IMR-90 (cell line): ENCODE results near the gene GPC2. TPM values are rescaled to one million over a fixed set of nuclear protein-coding genes. Genes with fewer than 3 reads are reported as not detected.

Source experiments
- ATAC-seq: fragments of 200-7000 bp; cut with Tn5 transposase; 2 replicates; pipeline ENCODE4 v1.9.1; 2020; ENCODE audit warnings: low read depth, mild to moderate bottlenecking, moderate library complexity
- BruUV-seq: library from RNA; stranded (reverse); fragments of 400-500 nt; replicated peaks from 2 replicates; lab custom pipeline; 2021; lab: Mats Ljungman, UMichigan
- CTCF ChIA-PET: fragments of 300-600 bp; formaldehyde crosslinking; extraction: SDS; loops from one replicate; lab custom pipeline; 2021; ENCODE audit warnings: antibody characterized with exemption; lab: Yijun Ruan, JAX
- POLR2A ChIA-PET: fragments of 300-600 bp; sonication (Branson Sonifier 250); formaldehyde crosslinking; loops from one replicate; lab custom pipeline; 2022; ENCODE audit warnings: antibody characterized with exemption; ENCODE audit not compliant: unreplicated experiment; lab: Charles Lee
- DNase-seq: peaks from one replicate; pipeline ENCODE4 v3.0.0; 2013
- H2AFZ ChIP-seq: replicated peaks from 2 replicates; pipeline ENCODE3; 2013; ENCODE audit warnings: low read length, mild to moderate bottlenecking; ENCODE audit not compliant: poor library complexity
- H2AK5ac ChIP-seq: 2 replicates; pipeline ENCODE4 v1.6.1; 2013; ENCODE audit warnings: low read depth, low read length, inconsistent platforms
- H2AK9ac ChIP-seq: replicated peaks from 2 replicates; pipeline ENCODE3; 2013; ENCODE audit warnings: mild to moderate bottlenecking, low read depth, low read length, moderate library complexity; ENCODE audit not compliant: poor library complexity
- H2BK120ac ChIP-seq: 2 replicates; pipeline ENCODE4 v1.6.1; 2013; ENCODE audit warnings: low read depth, low read length, inconsistent platforms
- H2BK15ac ChIP-seq: 3 replicates; pipeline ENCODE4 v1.6.1; 2013; ENCODE audit warnings: low read depth, low read length, inconsistent platforms
- H2BK20ac ChIP-seq: 2 replicates; pipeline ENCODE4 v1.6.1; 2013; ENCODE audit warnings: low read depth, mild to moderate bottlenecking, inconsistent platforms, low read length, moderate library complexity
- H2BK5ac ChIP-seq: 2 replicates; pipeline ENCODE4 v1.6.1; 2013; ENCODE audit warnings: mild to moderate bottlenecking, low read depth, low read length, inconsistent platforms; ENCODE audit not compliant: poor library complexity, severe bottlenecking
- H3K14ac ChIP-seq: replicated peaks from 2 replicates; pipeline ENCODE4 v1.6.1; 2013; ENCODE audit warnings: low read depth, low read length, inconsistent platforms
- H3K18ac ChIP-seq: 2 replicates; pipeline ENCODE4 v1.6.1; 2013; ENCODE audit warnings: low read depth, low read length, control low read depth
- H3K23ac ChIP-seq: 2 replicates; pipeline ENCODE4 v1.6.1; 2013; ENCODE audit warnings: low read depth, low read length, inconsistent platforms
- H3K27ac ChIP-seq: 2 replicates; pipeline ENCODE4 v1.5.1; 2013; ENCODE audit warnings: mild to moderate bottlenecking, control low read depth, low read length; ENCODE audit not compliant: insufficient read depth
- H3K27me3 ChIP-seq: 2 replicates; pipeline ENCODE4 v1.6.1; 2013; ENCODE audit warnings: low read length; ENCODE audit not compliant: control insufficient read depth, insufficient read depth
- H3K36me3 ChIP-seq: 2 replicates; pipeline ENCODE4 v1.6.1; 2013; ENCODE audit warnings: low read length, mixed read lengths; ENCODE audit not compliant: control insufficient read depth, insufficient read depth
- H3K4ac ChIP-seq: 2 replicates; pipeline ENCODE4 v1.6.1; 2013; ENCODE audit warnings: low read depth, low read length, inconsistent platforms
- H3K4me1 ChIP-seq: 2 replicates; pipeline ENCODE4 v1.6.1; 2013; ENCODE audit warnings: low read length, mixed read lengths; ENCODE audit not compliant: control insufficient read depth, insufficient read depth
- H3K4me2 ChIP-seq: 2 replicates; pipeline ENCODE4 v1.6.1; 2013; ENCODE audit warnings: low read depth, mild to moderate bottlenecking, control low read depth, low read length, moderate library complexity
- H3K4me3 ChIP-seq: 2 replicates; pipeline ENCODE4 v1.5.1; 2013; ENCODE audit warnings: low read depth, mild to moderate bottlenecking, control low read depth, low read length, moderate library complexity; ENCODE audit not compliant: insufficient read depth
- H3K56ac ChIP-seq: 2 replicates; pipeline ENCODE4 v1.6.1; 2013; ENCODE audit warnings: low read length, inconsistent platforms; ENCODE audit not compliant: insufficient read depth; ENCODE audit errors: extremely low read depth
- H3K79me1 ChIP-seq, 2 experiments: 2 replicates each; pipeline ENCODE4 v1.6.1; 2013; ENCODE audit warnings: low read length in 2 of 2, inconsistent platforms in 1 of 2, low read depth in 1 of 2
- H3K9ac ChIP-seq: 2 replicates; pipeline ENCODE4 v1.6.1; 2013; ENCODE audit warnings: low read depth, low read length, control low read depth
- H3K9me1 ChIP-seq: 2 replicates; pipeline ENCODE4 v1.6.1; 2013; ENCODE audit warnings: low read length, inconsistent platforms; ENCODE audit not compliant: insufficient read depth
- H3K9me3 ChIP-seq: 2 replicates; pipeline ENCODE4 v1.6.1; 2013; ENCODE audit warnings: low read length; ENCODE audit not compliant: control insufficient read depth, insufficient read depth
- H4K20me1 ChIP-seq: 2 replicates; pipeline ENCODE4 v1.6.1; 2013; ENCODE audit warnings: low read length, inconsistent platforms; ENCODE audit not compliant: insufficient read depth
- H4K5ac ChIP-seq: 2 replicates; pipeline ENCODE4 v1.6.1; 2013; ENCODE audit warnings: mild to moderate bottlenecking, low read depth, low read length, control low read depth
- H4K8ac ChIP-seq, 2 experiments: 2 replicates each; pipeline ENCODE4 v1.6.1; 2013; ENCODE audit warnings: low read depth in 2 of 2, low read length in 2 of 2, control low read depth in 1 of 2, inconsistent platforms in 1 of 2
- H4K91ac ChIP-seq: 2 replicates; pipeline ENCODE4 v1.6.1; 2013; ENCODE audit warnings: low read depth, low read length, inconsistent platforms; ENCODE audit not compliant: insufficient read depth
- BHLHE40 ChIP-seq: fragments of 150-350 bp; IDR thresholded peaks from 2 replicates; pipeline ENCODE4 v1.6.1; 2016; ENCODE audit warnings: mild to moderate bottlenecking, low read depth, low read length
- CEBPB ChIP-seq: IDR thresholded peaks from 2 replicates; pipeline ENCODE4 v1.6.1; 2012; ENCODE audit warnings: low read depth, low read length, improper control_type of control experiment
- CHD1 ChIP-seq: IDR thresholded peaks from 2 replicates; pipeline ENCODE4 v1.6.1; 2012; ENCODE audit warnings: low read depth, low read length, improper control_type of control experiment
- FOS ChIP-seq: fragments of 150-350 bp; IDR thresholded peaks from 2 replicates; pipeline ENCODE4 v1.6.1; 2016; ENCODE audit warnings: low read depth, low read length
- MAFK ChIP-seq: IDR thresholded peaks from 2 replicates; pipeline ENCODE4 v1.6.1; 2012; ENCODE audit warnings: low read depth, low read length, improper control_type of control experiment
- MAZ ChIP-seq: IDR thresholded peaks from 2 replicates; pipeline ENCODE4 v1.6.1; 2012; ENCODE audit warnings: low read depth, mild to moderate bottlenecking, low read length, improper control_type of control experiment, moderate library complexity, borderline replicate concordance
- MXI1 ChIP-seq: IDR thresholded peaks from 2 replicates; pipeline ENCODE4 v1.6.1; 2012; ENCODE audit warnings: low read depth, mild to moderate bottlenecking, low read length, moderate library complexity, borderline replicate concordance
- NFE2L2 ChIP-seq: fragments of 150-350 bp; IDR thresholded peaks from 2 replicates; pipeline ENCODE4 v1.6.1; 2016; ENCODE audit warnings: low read depth, mild to moderate bottlenecking, low read length
- POLR2A ChIP-seq: IDR thresholded peaks from 2 replicates; pipeline ENCODE4 v1.6.1; 2012; ENCODE audit warnings: mild to moderate bottlenecking, low read depth, low read length
- RAD21 ChIP-seq: IDR thresholded peaks from 2 replicates; pipeline ENCODE4 v1.6.1; 2012; ENCODE audit warnings: low read length, improper control_type of control experiment
- RCOR1 ChIP-seq: IDR thresholded peaks from 2 replicates; pipeline ENCODE4 v1.6.1; 2012; ENCODE audit warnings: mild to moderate bottlenecking, low read length, improper control_type of control experiment; ENCODE audit not compliant: insufficient replicate concordance
- RFX5 ChIP-seq: IDR thresholded peaks from 2 replicates; pipeline ENCODE4 v1.8.0; 2012; ENCODE audit warnings: low read depth, mild to moderate bottlenecking, low read length, moderate library complexity
- SMC3 ChIP-seq: fragments of 150-350 bp; IDR thresholded peaks from 2 replicates; pipeline ENCODE4 v1.6.1; 2016; ENCODE audit warnings: low read depth, mild to moderate bottlenecking, antibody characterized with exemption, low read length, moderate library complexity
- WGBS, 2 experiments: methylation state at CpG; one replicate each; pipeline versions ENCODE4 v1.1.5 to v1.1.7; 2013; ENCODE audit warnings: missing lambda C conversion rate in 2 of 2; ENCODE audit not compliant: insufficient read length in 1 of 2; ENCODE audit errors: extremely low coverage in 2 of 2; 5-methylcytosine and 5-hydroxymethylcytosine counted together
- dilution Hi-C: fragments of 300-500 bp; cut with HindIII; formaldehyde crosslinking; loops from one replicate; pipeline ENCODE4 v1.14.3; 2018; ENCODE audit warnings: low sequenced_read_pairs; ENCODE audit not compliant: unreplicated experiment
- in situ Hi-C: fragments of 300-500 bp; cut with MboI; formaldehyde crosslinking; loops from 3 replicates; pipeline ENCODE4 v1.14.3; 2019; ENCODE audit warnings: low sequenced_read_pairs, inconsistent platforms, mixed read lengths
- intact Hi-C: fragments of 100-400 bp; cut with micrococcal nuclease; formaldehyde crosslinking; loops from 2 replicates; pipeline ENCODE4 v1.10.0; 2022
- polyA plus RNA-seq, 3 experiments: library from polyadenylated mRNA; depleted of rRNA; stranded (reverse); fragments of >200 nt; gene quantifications; 2 replicates each; pipeline ENCODE4 v1.2.3, GENCODE V29; 2012; ENCODE audit warnings: low replicate concordance in 1 of 3
- total RNA-seq: library from RNA; depleted of rRNA; stranded (reverse); fragments of >200 nt; gene quantifications from 2 replicates; pipeline ENCODE4 v1.2.3, GENCODE V29; 2012
- TF ChIP-seq, protein P1 (sequence below): conservative IDR thresholded peaks from 2 replicates; pipeline ENCODE4 v1.5.1; 2012; ENCODE audit warnings: mild to moderate bottlenecking, low read depth, low read length, improper control_type of control experiment
- TF ChIP-seq, protein P2 (sequence below): fragments of 150-350 bp; IDR thresholded peaks from 2 replicates; pipeline ENCODE4 v1.6.1; 2016; ENCODE audit warnings: low read depth, mild to moderate bottlenecking, low read length, moderate library complexity, borderline replicate concordance
- TF ChIP-seq, protein P3 (sequence below): fragments of 150-350 bp; IDR thresholded peaks from 2 replicates; pipeline ENCODE4 v1.6.1; 2017; ENCODE audit warnings: mild to moderate bottlenecking, antibody characterized with exemption, low read length, low read depth

The GPC2 gene
- total and polyA plus RNA-seq, 2 of the 4 experiments (the other 2 are of a cell fraction) = 1.8 to 6.0 TPM

DNA sequence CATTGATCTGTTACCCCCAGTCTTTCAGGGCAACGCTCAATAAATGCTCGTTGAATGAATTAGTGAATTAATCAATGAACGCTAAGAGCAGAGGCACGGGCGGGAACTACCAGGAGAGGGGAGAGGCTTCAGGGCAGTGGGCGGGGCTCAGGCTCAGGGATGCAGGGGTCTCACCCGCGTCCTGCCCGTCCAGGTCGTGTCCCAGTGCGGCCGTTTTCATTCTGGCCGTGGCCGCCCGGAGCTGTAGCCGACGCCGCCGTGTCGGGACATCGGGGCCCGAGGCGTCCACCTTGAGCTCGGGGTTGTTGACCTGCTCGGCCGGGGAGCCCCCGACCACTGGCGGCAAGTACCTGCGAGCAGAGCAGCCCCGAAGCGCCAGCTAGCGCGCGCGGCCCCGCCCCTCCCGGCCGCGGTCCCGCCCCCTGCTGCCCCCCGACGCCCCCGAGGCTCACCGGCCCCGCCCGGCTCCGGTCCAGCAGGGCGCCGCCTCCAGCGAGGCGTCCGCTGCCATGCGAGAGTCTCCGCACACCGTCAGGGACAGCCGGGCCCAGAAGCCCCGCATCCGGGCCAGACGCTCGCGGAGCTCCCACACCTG lies 6.0 kb downstream of the GPC2 start:
- no peak overlapping the region for H3K23ac ChIP-seq
- no peak overlapping the region for H3K4me2 ChIP-seq
- ATAC-seq (no peak), DNase-seq (no peak)
- no peak overlapping the region for H3K4ac ChIP-seq
- intact Hi-C loops (no loop called here), dilution Hi-C loops (no loop called here), in situ Hi-C loops (no loop called here)
- no peaks in the 10 kb centered on the region for H3K9me3 ChIP-seq
- peaks cover 8% of the 10 kb centered on the region for H3K4me1 ChIP-seq
- H4K8ac ChIP-seq = no peak overlapping the region
- no peak overlapping the region for H3K14ac ChIP-seq
- no peak overlapping the region for H4K91ac ChIP-seq
- H2BK15ac ChIP-seq = no peak overlapping the region
- no peak overlapping the region for H2BK5ac ChIP-seq
- no peak overlapping the region for H3K27ac ChIP-seq
- H2AK9ac ChIP-seq = no peak overlapping the region
- no peak overlapping the region for H3K4me3 ChIP-seq
- no peak overlapping the region for H3K18ac ChIP-seq
- no peak overlapping the region for H3K56ac ChIP-seq
- peaks cover 6 to 23% of the 10 kb centered on the region in 2 experiments for H3K79me1 ChIP-seq
- CTCF ChIA-PET = no interaction called here
- POLR2A ChIA-PET = no interaction called here
- H3K9ac ChIP-seq = no peak overlapping the region
- no peak overlapping the region for H4K5ac ChIP-seq
- peaks cover 3% of the 10 kb centered on the region; the same call in 1 of the 2 replicates for H3K9me1 ChIP-seq
- TF ChIP-seq CEBPB (no peak), NFE2L2 (no peak), RAD21 (no peak), MXI1 (no peak), MAFK (no peak), SMC3 (no peak), FOS (no peak), POLR2A (no peak), CHD1 (no peak), BHLHE40 (no peak), RCOR1 (no peak), RFX5 (no peak), MAZ (no peak)
- TF ChIP-seq, protein P1, sequence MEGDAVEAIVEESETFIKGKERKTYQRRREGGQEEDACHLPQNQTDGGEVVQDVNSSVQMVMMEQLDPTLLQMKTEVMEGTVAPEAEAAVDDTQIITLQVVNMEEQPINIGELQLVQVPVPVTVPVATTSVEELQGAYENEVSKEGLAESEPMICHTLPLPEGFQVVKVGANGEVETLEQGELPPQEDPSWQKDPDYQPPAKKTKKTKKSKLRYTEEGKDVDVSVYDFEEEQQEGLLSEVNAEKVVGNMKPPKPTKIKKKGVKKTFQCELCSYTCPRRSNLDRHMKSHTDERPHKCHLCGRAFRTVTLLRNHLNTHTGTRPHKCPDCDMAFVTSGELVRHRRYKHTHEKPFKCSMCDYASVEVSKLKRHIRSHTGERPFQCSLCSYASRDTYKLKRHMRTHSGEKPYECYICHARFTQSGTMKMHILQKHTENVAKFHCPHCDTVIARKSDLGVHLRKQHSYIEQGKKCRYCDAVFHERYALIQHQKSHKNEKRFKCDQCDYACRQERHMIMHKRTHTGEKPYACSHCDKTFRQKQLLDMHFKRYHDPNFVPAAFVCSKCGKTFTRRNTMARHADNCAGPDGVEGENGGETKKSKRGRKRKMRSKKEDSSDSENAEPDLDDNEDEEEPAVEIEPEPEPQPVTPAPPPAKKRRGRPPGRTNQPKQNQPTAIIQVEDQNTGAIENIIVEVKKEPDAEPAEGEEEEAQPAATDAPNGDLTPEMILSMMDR = no peak
- TF ChIP-seq, protein P2, sequence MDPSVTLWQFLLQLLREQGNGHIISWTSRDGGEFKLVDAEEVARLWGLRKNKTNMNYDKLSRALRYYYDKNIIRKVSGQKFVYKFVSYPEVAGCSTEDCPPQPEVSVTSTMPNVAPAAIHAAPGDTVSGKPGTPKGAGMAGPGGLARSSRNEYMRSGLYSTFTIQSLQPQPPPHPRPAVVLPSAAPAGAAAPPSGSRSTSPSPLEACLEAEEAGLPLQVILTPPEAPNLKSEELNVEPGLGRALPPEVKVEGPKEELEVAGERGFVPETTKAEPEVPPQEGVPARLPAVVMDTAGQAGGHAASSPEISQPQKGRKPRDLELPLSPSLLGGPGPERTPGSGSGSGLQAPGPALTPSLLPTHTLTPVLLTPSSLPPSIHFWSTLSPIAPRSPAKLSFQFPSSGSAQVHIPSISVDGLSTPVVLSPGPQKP = no peak
- TF ChIP-seq, protein P3, sequence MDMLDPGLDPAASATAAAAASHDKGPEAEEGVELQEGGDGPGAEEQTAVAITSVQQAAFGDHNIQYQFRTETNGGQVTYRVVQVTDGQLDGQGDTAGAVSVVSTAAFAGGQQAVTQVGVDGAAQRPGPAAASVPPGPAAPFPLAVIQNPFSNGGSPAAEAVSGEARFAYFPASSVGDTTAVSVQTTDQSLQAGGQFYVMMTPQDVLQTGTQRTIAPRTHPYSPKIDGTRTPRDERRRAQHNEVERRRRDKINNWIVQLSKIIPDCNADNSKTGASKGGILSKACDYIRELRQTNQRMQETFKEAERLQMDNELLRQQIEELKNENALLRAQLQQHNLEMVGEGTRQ = no peak
- WGBS, 2 experiments = 40% methylated on average over 2 of the region's 61 CpGs; no CpG with 5 or more reads in 1 of the 2 experiments
- H4K20me1 ChIP-seq = no peaks in the 10 kb centered on the region
- no peaks in the 10 kb centered on the region for H3K27me3 ChIP-seq
- no peak overlapping the region for H2BK20ac ChIP-seq
- H2AFZ ChIP-seq = no peak overlapping the region
- BruUV-seq = no TSS peak
- no peak overlapping the region for H2AK5ac ChIP-seq
- H2BK120ac ChIP-seq = no peak overlapping the region
- H3K36me3 ChIP-seq = peaks cover 13% of the 10 kb centered on the region
